ENCODE data around the gene DYNLT5. TPM values are rescaled to one million over a fixed set of nuclear protein-coding genes. Genes with fewer than 3 reads are reported as not detected.

DYNLT5 gene
- total RNA-seq, 1 experiment from 2014 or later, result 0.83 TPM

DNA sequence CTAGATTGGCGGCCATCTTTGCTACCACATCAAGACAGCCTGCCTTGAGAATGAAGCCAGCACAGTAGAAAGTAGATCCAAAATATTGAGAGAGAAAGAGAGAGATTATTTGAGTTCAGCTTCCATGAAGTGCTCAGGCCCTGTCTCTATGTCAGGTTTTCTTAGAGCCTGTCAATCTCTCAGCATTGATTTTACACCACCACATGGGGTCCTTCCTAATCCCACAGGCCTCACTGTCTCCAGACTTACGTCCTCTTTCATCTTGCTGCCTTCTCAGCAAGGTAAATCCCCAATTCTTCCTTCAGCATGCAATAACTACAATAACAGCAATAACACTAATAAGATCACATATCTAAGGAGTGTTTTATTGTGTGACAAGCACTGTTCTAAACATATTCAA is 21.0 kb downstream of the DYNLT5 start:
- Histone ChIP-seq H3K27ac (ENCODE audit: insufficient read length, low read depth, low read length) (no peak overlapping the region), H3K4me2 (ENCODE audit: insufficient read depth, insufficient read length, low read length) (no peak overlapping the region), H2AFZ (ENCODE audit: low read length) (no peak overlapping the region), H3K23ac (ENCODE audit: insufficient read length, low read depth, low read length) (no peak overlapping the region), H3T11ph (ENCODE audit: low read length) (no peak overlapping the region), H3K18ac (ENCODE audit: insufficient read length, low read depth, low read length) (no peak overlapping the region), H3K56ac (ENCODE audit: insufficient read length, low read depth, low read length) (no peak overlapping the region), H3K27me3 (ENCODE audit: insufficient read depth, low read length) (no peaks in the 10 kb centered on the region), H2BK120ac (ENCODE audit: low read depth, low read length, poor library complexity, severe bottlenecking) (no peak overlapping the region), H3K79me1 (ENCODE audit: insufficient read depth, low read depth, low read length, poor library complexity, severe bottlenecking) (no peaks in the 10 kb centered on the region), H2BK20ac (ENCODE audit: low read depth, low read length, poor library complexity, severe bottlenecking) (no peak overlapping the region), H3K4ac (ENCODE audit: low read depth, low read length) (no peak overlapping the region), H4K5ac (ENCODE audit: insufficient read length, low read depth, low read length) (no peak overlapping the region), H2AK5ac (ENCODE audit: insufficient read length, low read length) (no peak overlapping the region), H3K23me2 (ENCODE audit: insufficient read length, low read depth, low read length, poor library complexity, severe bottlenecking) (no peaks in the 10 kb centered on the region), H4K20me1 (ENCODE audit: control insufficient read depth, insufficient read depth, insufficient read length) (no peaks in the 10 kb centered on the region), H3K9ac (ENCODE audit: extremely low read depth, insufficient read length, low read length) (no peak overlapping the region), H3K79me2 (ENCODE audit: insufficient read depth, low read length) (no peaks in the 10 kb centered on the region), H4K8ac (replicated peaks; ENCODE audit: insufficient read length, low read depth, low read length) (no peak overlapping the region), H2BK15ac (ENCODE audit: low read depth, low read length) (no peak overlapping the region), H2BK12ac (ENCODE audit: insufficient read length, low read depth, low read length) (no peak overlapping the region), H3K4me1 (ENCODE audit: insufficient read depth, low read length) (no peaks in the 10 kb centered on the region), H4K91ac (ENCODE audit: insufficient read length, low read depth, low read length) (no peak overlapping the region), H3K14ac (ENCODE audit: insufficient read depth, low read length) (no peak overlapping the region), H2BK5ac (ENCODE audit: insufficient read length, low read length) (no peak overlapping the region), H3K9me3 (ENCODE audit: control insufficient read depth, low read depth, low read length) (no peaks in the 10 kb centered on the region)
- no peak overlapping the region for H3K4me3 Mint-ChIP-seq
- no peaks in the 10 kb centered on the region for H3K9me3 Mint-ChIP-seq
- WGBS (ENCODE audit: extremely low coverage, insufficient read length, low lambda C conversion rate), result no CpG with 5 or more reads among the region's 2 CpGs
- TF ChIP-seq, protein P1, sequence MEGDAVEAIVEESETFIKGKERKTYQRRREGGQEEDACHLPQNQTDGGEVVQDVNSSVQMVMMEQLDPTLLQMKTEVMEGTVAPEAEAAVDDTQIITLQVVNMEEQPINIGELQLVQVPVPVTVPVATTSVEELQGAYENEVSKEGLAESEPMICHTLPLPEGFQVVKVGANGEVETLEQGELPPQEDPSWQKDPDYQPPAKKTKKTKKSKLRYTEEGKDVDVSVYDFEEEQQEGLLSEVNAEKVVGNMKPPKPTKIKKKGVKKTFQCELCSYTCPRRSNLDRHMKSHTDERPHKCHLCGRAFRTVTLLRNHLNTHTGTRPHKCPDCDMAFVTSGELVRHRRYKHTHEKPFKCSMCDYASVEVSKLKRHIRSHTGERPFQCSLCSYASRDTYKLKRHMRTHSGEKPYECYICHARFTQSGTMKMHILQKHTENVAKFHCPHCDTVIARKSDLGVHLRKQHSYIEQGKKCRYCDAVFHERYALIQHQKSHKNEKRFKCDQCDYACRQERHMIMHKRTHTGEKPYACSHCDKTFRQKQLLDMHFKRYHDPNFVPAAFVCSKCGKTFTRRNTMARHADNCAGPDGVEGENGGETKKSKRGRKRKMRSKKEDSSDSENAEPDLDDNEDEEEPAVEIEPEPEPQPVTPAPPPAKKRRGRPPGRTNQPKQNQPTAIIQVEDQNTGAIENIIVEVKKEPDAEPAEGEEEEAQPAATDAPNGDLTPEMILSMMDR (conservative IDR thresholded peaks at IDR 0.05), result no peak
- no peaks in the 10 kb centered on the region for H3K27me3 Mint-ChIP-seq (ENCODE audit: low read depth)
- no peaks in the 10 kb centered on the region for H3K36me3 Mint-ChIP-seq (ENCODE audit: insufficient read depth in 1 of 3, low read depth in 3 of 3)
- DNase-seq, result no peak
- peaks cover 5 to 11% of the 10 kb centered on the region in 2 experiments for H3K4me1 Mint-ChIP-seq
- H3K27ac Mint-ChIP-seq, result no peak overlapping the region
